Measurements from ENCODE around the gene KCNMB2. TPM values are rescaled to one million over a fixed set of nuclear protein-coding genes. Genes with fewer than 3 reads are reported as not detected.

KCNMB2 gene
- polyA plus RNA-seq, 1 of the 3 experiments (the other 2 are of a cell fraction) = not detected

GRCh38 chr3:178823591-178824246, 287.5 kb downstream of the KCNMB2 start:
- H3K9ac ChIP-seq = no peak overlapping the region
- no peaks in the 10 kb centered on the region for H3F3A ChIP-seq (replicated peaks; ENCODE audit: insufficient read depth)
- no peak overlapping the region for H3K27ac ChIP-seq (ENCODE audit: low read depth in 2 of 2, low read length in 1 of 2)
- H3K79me2 ChIP-seq (ENCODE audit: insufficient read depth) = no peaks in the 10 kb centered on the region
- no peak for TF ChIP-seq MAX (IDR thresholded peaks at IDR 0.05; ENCODE audit: low read depth)
- TF ChIP-seq USF1 (IDR thresholded peaks at IDR 0.05; ENCODE audit: borderline replicate concordance, low read depth) = no peak
- no peaks in the 10 kb centered on the region for H3K9me3 ChIP-seq
- WGBS (ENCODE audit: low lambda C conversion rate) = 56% methylated on average over 5 of the region's 5 CpGs
- no peak overlapping the region for H3K4me2 ChIP-seq
- no peaks in the 10 kb centered on the region for H4K20me1 ChIP-seq (ENCODE audit: insufficient read depth)
- no peak overlapping the region for H2AFZ ChIP-seq (ENCODE audit: low read depth)
- ChIA-PET POLR2A (no interaction called here), CTCF (interaction anchor here (0.6 kb wide), 1 partner anchor 9 kb away, joined by 3 read pairs; no protein-coding TSS in a partner anchor)
- no peak overlapping the region for H3K4me3 ChIP-seq (ENCODE audit: low read depth in 2 of 2, low read length in 1 of 2)
- DNase-seq = no peak
- no peaks in the 10 kb centered on the region for H3K27me3 ChIP-seq (ENCODE audit: insufficient read depth)
- no peaks in the 10 kb centered on the region; a peak in 1 of 4 replicates for H3K4me1 ChIP-seq (ENCODE audit: control insufficient read depth in 1 of 2, insufficient read depth in 2 of 2, low read depth in 1 of 2, low read length in 1 of 2)
- H3K9me2 ChIP-seq = no peaks in the 10 kb centered on the region
- H3K36me3 ChIP-seq (replicated peaks in 1 of 2; ENCODE audit: control insufficient read depth in 1 of 2, insufficient read depth in 2 of 2, low read length in 1 of 2) = no peaks in the 10 kb centered on the region

- 23% methylated on average over 4 of the region's 4 CpGs for WGBS (ENCODE audit: low lambda C conversion rate)
- H3K4me3 ChIP-seq (ENCODE audit: low read depth in 2 of 2, low read length in 1 of 2) = no peak overlapping the region
- H3K36me3 ChIP-seq (replicated peaks in 1 of 2; ENCODE audit: control insufficient read depth in 1 of 2, insufficient read depth in 2 of 2, low read length in 1 of 2) = no peaks in the 10 kb centered on the region
- no peaks in the 10 kb centered on the region; a peak in 1 of 4 replicates for H3K4me1 ChIP-seq (ENCODE audit: control insufficient read depth in 1 of 2, insufficient read depth in 2 of 2, low read depth in 1 of 2, low read length in 1 of 2)
- no peak overlapping the region for H3K4me2 ChIP-seq
- H3F3A ChIP-seq (replicated peaks; ENCODE audit: insufficient read depth) = no peaks in the 10 kb centered on the region
- CTCF ChIA-PET = no interaction called here
- no peak overlapping the region for H3K27ac ChIP-seq (ENCODE audit: low read depth in 2 of 2, low read length in 1 of 2)
- TF ChIP-seq USF1 (IDR thresholded peaks at IDR 0.05; ENCODE audit: borderline replicate concordance, low read depth) (no peak), NRF1 (IDR thresholded peaks at IDR 0.05; ENCODE audit: low read depth, low read length) (no peak), RXRA (IDR thresholded peaks at IDR 0.05; ENCODE audit: borderline replicate concordance, low read depth) (no peak), GATA2 (CRISPR knock-in tag; IDR thresholded peaks at IDR 0.05) (no peak), PBX3 (IDR thresholded peaks at IDR 0.05) (no peak), FOSL2 (IDR thresholded peaks at IDR 0.05; ENCODE audit: borderline replicate concordance, low read depth) (no peak), CTCF (IDR thresholded peaks at IDR 0.05) (no peak), GABPA (IDR thresholded peaks at IDR 0.05; ENCODE audit: low read depth) (no peak), RCOR1 (IDR thresholded peaks at IDR 0.05; ENCODE audit: low read length) (no peak), FOXM1 (IDR thresholded peaks at IDR 0.05; ENCODE audit: low read depth) (no peak), ELF1 (IDR thresholded peaks at IDR 0.05) (no peak), TAF1 (IDR thresholded peaks at IDR 0.05; ENCODE audit: borderline replicate concordance, low read depth, low read length) (no peak), MAX (IDR thresholded peaks at IDR 0.05; ENCODE audit: low read depth) (no peak), MXI1 (IDR thresholded peaks at IDR 0.05; ENCODE audit: low read depth, low read length) (no peak), CHD2 (IDR thresholded peaks at IDR 0.05; ENCODE audit: low read length, partially characterized antibody) (no peak), RFX5 (IDR thresholded peaks at IDR 0.05; ENCODE audit: low read length) (no peak)
- H3K27me3 ChIP-seq (ENCODE audit: insufficient read depth) = no peaks in the 10 kb centered on the region
- H2AFZ ChIP-seq (ENCODE audit: low read depth) = no peak overlapping the region
- POLR2A ChIA-PET = no interaction called here
- no peak overlapping the region for H3K9ac ChIP-seq
- DNase-seq = no peak
- no peaks in the 10 kb centered on the region for H3K79me2 ChIP-seq (ENCODE audit: insufficient read depth)
- H4K20me1 ChIP-seq (ENCODE audit: insufficient read depth) = no peaks in the 10 kb centered on the region
- H3K9me2 ChIP-seq = no peaks in the 10 kb centered on the region
- H3K9me3 ChIP-seq = no peaks in the 10 kb centered on the region
Observed at GRCh38 chr3:178826435-178827123, 290.3 kb downstream of the KCNMB2 start.

All from SK-N-SH (cell line).